Calu3 (cell line): ENCODE data around the gene CEBPZ. TPM values are rescaled to one million over a fixed set of nuclear protein-coding genes. Genes with fewer than 3 reads are reported as not detected.

Source experiments
- BruUV-seq: library from RNA; stranded (reverse); fragments of 400-500 nt; replicated peaks from 2 replicates; lab custom pipeline; 2021; lab: Mats Ljungman, UMichigan
- CTCF ChIA-PET: fragments of 300-600 bp; sonication (Branson Sonifier 250); formaldehyde crosslinking; loops from one replicate; lab custom pipeline; 2022; ENCODE audit warnings: antibody characterized with exemption; lab: Charles Lee
- DNase-seq: peaks from one replicate; pipeline ENCODE4 v3.0.0; 2022
- H3K27ac Mint-ChIP-seq: one replicate; pipeline ENCODE4 v1.8.0; 2022; ENCODE audit warnings: mixed read lengths; ENCODE audit not compliant: unreplicated experiment
- H3K27me3 Mint-ChIP-seq: one replicate; pipeline ENCODE4 v1.8.0; 2022; ENCODE audit warnings: mixed read lengths; ENCODE audit not compliant: unreplicated experiment
- H3K36me3 Mint-ChIP-seq: one replicate; pipeline ENCODE4 v1.8.0; 2022; ENCODE audit warnings: mild to moderate bottlenecking, moderate library complexity, mixed read lengths; ENCODE audit not compliant: insufficient read depth, unreplicated experiment
- H3K4me1 Mint-ChIP-seq: one replicate; pipeline ENCODE4 v1.8.0; 2022; ENCODE audit warnings: mild to moderate bottlenecking, low read depth, mixed read lengths; ENCODE audit not compliant: unreplicated experiment
- H3K4me3 Mint-ChIP-seq: one replicate; pipeline ENCODE4 v1.8.0; 2022; ENCODE audit warnings: mild to moderate bottlenecking, low read depth, moderate library complexity, mixed read lengths; ENCODE audit not compliant: unreplicated experiment
- H3K9me3 Mint-ChIP-seq: one replicate; pipeline ENCODE4 v1.8.0; 2022; ENCODE audit warnings: low read depth, mixed read lengths; ENCODE audit not compliant: unreplicated experiment
- intact Hi-C: fragments of 100-400 bp; cut with micrococcal nuclease; formaldehyde crosslinking; loops from one replicate; pipeline ENCODE4 v1.10.0; 2022; ENCODE audit not compliant: unreplicated experiment
- total RNA-seq: library from RNA; stranded (reverse); gene quantifications from 2 replicates; pipeline ENCODE4 v1.2.3, GENCODE V29; 2022
- TF ChIP-seq, protein P1 (sequence below): fragments of 200-600 bp; IDR thresholded peaks from one replicate; pipeline ENCODE4 v1.8.0; 2022; ENCODE audit warnings: antibody characterized with exemption; ENCODE audit not compliant: unreplicated experiment

The CEBPZ gene
- total RNA-seq, 1 experiment from 2014 or later = 60.7 TPM

DNA sequence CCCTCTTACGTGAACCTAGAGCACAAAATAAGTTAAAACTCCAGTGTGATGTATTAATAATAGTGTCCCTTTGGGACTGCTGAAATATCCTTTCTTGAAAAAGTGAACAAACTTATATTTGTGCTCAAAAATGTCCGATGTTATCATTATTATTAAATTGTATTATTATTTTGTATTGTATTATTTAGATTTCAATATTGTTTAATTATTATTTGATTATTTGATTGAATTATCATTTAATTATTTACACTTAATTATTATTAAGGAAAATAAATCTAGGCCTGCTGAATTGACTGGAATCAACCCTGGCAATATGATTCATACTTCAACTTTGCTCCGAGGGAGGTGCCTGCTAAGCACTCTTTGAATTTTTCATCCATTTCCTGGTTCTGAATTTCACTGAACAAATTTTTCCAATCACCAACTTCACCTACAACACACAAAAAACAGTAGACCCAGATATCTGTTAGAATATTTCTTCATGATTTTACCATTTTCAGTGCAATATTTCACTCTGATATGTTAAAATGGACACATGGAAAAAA is 63.7 kb downstream of the CEBPZ start:
- Mint-ChIP-seq H3K27ac (peak overlapping the region; percentile 88), H3K4me3 (peak overlapping the region; percentile 52), H3K27me3 (no peaks in the 10 kb centered on the region), H3K36me3 (peaks cover 7% of the 10 kb centered on the region), H3K9me3 (peaks cover 4% of the 10 kb centered on the region), H3K4me1 (no peaks in the 10 kb centered on the region)
- TF ChIP-seq, protein P1, sequence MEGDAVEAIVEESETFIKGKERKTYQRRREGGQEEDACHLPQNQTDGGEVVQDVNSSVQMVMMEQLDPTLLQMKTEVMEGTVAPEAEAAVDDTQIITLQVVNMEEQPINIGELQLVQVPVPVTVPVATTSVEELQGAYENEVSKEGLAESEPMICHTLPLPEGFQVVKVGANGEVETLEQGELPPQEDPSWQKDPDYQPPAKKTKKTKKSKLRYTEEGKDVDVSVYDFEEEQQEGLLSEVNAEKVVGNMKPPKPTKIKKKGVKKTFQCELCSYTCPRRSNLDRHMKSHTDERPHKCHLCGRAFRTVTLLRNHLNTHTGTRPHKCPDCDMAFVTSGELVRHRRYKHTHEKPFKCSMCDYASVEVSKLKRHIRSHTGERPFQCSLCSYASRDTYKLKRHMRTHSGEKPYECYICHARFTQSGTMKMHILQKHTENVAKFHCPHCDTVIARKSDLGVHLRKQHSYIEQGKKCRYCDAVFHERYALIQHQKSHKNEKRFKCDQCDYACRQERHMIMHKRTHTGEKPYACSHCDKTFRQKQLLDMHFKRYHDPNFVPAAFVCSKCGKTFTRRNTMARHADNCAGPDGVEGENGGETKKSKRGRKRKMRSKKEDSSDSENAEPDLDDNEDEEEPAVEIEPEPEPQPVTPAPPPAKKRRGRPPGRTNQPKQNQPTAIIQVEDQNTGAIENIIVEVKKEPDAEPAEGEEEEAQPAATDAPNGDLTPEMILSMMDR = no peak
- DNase-seq = peak; percentile 38
- intact Hi-C loops = loop anchor here (5.0 kb wide), 1 partner anchor 50 kb away; no protein-coding TSS in a partner anchor
- CTCF ChIA-PET = no interaction called here
- BruUV-seq = no TSS peak

DNA sequence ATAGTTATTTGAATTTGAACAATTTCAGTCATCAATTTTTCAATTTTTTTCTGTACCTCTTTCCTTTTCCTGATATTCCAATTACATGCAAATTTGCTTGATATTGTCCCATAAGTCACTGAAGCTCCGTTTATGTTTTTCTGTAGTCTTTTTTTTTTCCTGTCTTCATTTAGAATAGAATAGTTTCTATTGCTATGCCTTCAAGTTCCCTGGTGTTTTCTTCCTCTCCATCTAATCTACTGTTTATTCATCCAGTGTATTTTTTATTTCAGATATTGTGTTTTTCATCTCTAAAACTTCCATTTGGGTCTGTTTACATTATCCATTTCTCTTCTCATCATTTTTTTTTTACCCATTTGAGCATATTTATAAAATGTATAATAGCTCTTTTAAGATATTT is 66.6 kb downstream of the CEBPZ start:
- no peak overlapping the region for H3K27ac Mint-ChIP-seq
- CTCF ChIA-PET = no interaction called here
- no peak overlapping the region for H3K4me3 Mint-ChIP-seq
- TF ChIP-seq, protein P1 = no peak
- H3K4me1 Mint-ChIP-seq = no peaks in the 10 kb centered on the region
- BruUV-seq = no TSS peak
- DNase-seq = no peak
- intact Hi-C loops = loop anchor here (5.0 kb wide), 1 partner anchor 53 kb away; no protein-coding TSS in a partner anchor
- peaks cover 4% of the 10 kb centered on the region for H3K9me3 Mint-ChIP-seq
- peaks cover 7% of the 10 kb centered on the region for H3K36me3 Mint-ChIP-seq
- H3K27me3 Mint-ChIP-seq = no peaks in the 10 kb centered on the region

DNA sequence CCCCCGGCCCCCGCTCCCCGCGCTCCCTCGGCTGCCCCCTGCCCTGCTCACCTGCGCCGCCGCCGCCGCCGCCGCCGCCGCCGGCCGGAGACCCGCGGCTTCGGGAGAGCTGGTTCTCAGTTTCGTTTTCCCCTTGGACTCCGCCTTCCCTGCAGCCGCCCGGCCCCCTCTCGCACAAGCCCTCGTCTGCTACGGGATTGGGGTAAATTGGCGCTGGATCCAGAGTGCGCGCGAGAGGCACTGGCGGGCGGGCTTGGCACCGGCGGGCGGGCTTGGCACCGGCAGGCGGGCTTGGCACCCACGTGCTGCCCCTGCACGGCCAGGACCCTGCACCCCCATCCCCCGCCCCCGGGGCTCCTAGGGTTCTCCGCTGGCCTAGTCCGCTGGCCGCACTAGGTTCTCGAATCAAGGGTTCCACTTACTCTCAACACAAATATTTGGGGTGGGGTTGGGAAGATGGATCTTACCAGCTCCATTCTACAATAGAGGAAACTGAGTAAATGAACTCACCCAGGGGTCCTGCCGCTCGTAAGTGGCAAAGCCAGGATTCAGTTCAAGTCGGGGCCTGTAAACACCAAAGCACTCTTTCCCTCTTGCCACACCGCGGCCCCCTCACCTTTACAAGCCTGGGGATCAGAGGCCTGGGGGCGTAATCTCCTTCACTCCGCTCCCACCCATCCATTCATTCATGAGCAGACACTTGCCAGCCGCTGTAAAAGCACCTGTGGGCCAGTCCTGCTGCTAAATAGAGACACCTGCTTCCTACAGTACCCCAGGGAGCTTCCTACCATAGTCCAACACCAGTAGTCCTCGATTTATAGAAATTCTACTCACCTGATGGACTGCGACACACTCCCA is 74.3 kb downstream of the CEBPZ start, which contains the start of gene EIF2AK2:
TSS of gene EIF2AK2 (minus strand) at position 124 of the 858 bp plus-strand sequence. CDS start 9,174 bp downstream, outside the sequence.
- CTCF ChIA-PET = no interaction called here
- Mint-ChIP-seq H3K4me3 (peak within 1 kb of the TSS; percentile 86), H3K27me3 (no peaks in the 10 kb centered on the region), H3K4me1 (peaks cover 27% of the 10 kb centered on the region), H3K27ac (peak within 1 kb of the TSS; percentile 85), H3K36me3 (peaks cover 25% of the 10 kb centered on the region), H3K9me3 (no peaks in the 10 kb centered on the region)
- DNase-seq = peak; percentile 89
- intact Hi-C loops = no loop called here
- no TSS peak for BruUV-seq
- TF ChIP-seq, protein P1 = no peak

DNA sequence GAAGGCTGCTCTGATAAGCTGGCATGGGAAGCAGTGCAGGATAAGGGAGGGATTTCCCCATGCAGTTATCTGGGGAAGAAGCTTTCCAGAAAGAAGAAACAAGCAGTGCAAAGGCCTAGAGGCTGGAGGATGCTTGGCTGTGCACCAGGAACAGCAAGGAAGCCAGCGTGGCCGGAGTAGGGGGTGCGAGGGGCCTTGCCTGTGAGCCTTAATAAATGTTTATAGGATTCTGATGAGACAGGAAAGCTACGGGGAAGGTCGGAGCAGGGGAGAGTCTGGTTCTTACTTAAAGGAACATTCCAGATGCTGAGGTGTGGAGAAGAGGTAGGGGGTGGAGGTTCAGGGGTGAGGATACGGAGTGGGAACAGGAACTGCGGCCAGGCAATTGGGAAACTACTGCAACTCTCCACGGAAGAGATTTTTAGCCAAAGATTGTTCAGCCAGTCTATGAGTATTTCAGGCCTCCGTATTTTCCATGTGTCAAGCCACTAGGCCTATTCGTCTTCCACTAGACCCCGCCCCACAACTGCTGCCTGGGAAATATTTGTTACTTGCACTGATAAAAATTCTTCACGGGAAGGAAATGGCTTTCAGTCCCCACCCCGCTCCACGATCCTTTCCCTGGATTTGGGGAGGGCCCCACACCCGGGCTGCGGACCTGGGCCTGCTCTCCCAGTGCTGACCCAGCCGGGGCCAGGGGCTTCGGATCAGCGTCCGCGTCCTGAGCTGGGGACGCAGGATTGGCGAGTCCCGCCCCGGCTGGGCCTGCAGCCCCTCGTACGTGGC is 75.1 kb downstream of the CEBPZ start:
- H3K36me3 Mint-ChIP-seq = peaks cover 25% of the 10 kb centered on the region
- no peaks in the 10 kb centered on the region for H3K27me3 Mint-ChIP-seq
- intact Hi-C loops = no loop called here
- H3K4me3 Mint-ChIP-seq = peak overlapping the region; percentile 86
- no peaks in the 10 kb centered on the region for H3K9me3 Mint-ChIP-seq
- peaks cover 30% of the 10 kb centered on the region for H3K4me1 Mint-ChIP-seq
- TF ChIP-seq, protein P1 = no peak
- CTCF ChIA-PET = no interaction called here
- DNase-seq = peak; percentile 46
- H3K27ac Mint-ChIP-seq = peak overlapping the region; percentile 85
- BruUV-seq = no TSS peak
